Trophoblast cell (in vitro differentiated cells and primary cell): Measurements from ENCODE around the gene TBX15. TPM values are rescaled to one million over a fixed set of nuclear protein-coding genes. Genes with fewer than 3 reads are reported as not detected.

Source experiments
- DNase-seq, 2 donors: peaks; one replicate each; pipeline ENCODE4 v3.0.0-alpha.2; 2016
- H2AFZ ChIP-seq: 2 replicates; pipeline ENCODE4 v1.6.1; 2013; ENCODE audit warnings: low read length, moderate library complexity, mild to moderate bottlenecking; ENCODE audit not compliant: insufficient read depth, poor library complexity
- H2AK5ac ChIP-seq: 2 replicates; pipeline ENCODE4 v1.6.1; 2013; ENCODE audit warnings: mild to moderate bottlenecking, low read length
- H2BK120ac ChIP-seq: 2 replicates; pipeline ENCODE4 v1.6.1; 2013; ENCODE audit warnings: low read length, mild to moderate bottlenecking, moderate library complexity; ENCODE audit not compliant: insufficient read depth, poor library complexity
- H2BK12ac ChIP-seq: 2 replicates; pipeline ENCODE4 v1.6.1; 2013; ENCODE audit warnings: mild to moderate bottlenecking, low read length, moderate library complexity
- H2BK5ac ChIP-seq: 2 replicates; pipeline ENCODE4 v1.6.1; 2013; ENCODE audit warnings: low read length, low read depth, moderate library complexity, mild to moderate bottlenecking; ENCODE audit not compliant: poor library complexity
- H3K14ac ChIP-seq: 2 replicates; pipeline ENCODE4 v1.6.1; 2013; ENCODE audit warnings: mild to moderate bottlenecking, low read length
- H3K18ac ChIP-seq: 2 replicates; pipeline ENCODE4 v1.6.1; 2013; ENCODE audit warnings: mild to moderate bottlenecking, low read length
- H3K23ac ChIP-seq: 2 replicates; pipeline ENCODE4 v1.6.1; 2013; ENCODE audit warnings: low read length
- H3K27ac ChIP-seq: 2 replicates; pipeline ENCODE4 v1.5.1; 2013; ENCODE audit warnings: low read depth, mild to moderate bottlenecking, inconsistent platforms, low read length, moderate library complexity
- H3K27me3 ChIP-seq: 2 replicates; pipeline ENCODE4 v1.6.1; 2013; ENCODE audit warnings: inconsistent platforms, mild to moderate bottlenecking, low read length, moderate library complexity; ENCODE audit not compliant: insufficient read depth
- H3K36me3 ChIP-seq, 2 experiments: 1 replicate in 1 of 2; 2 replicates in 1 of 2; pipeline ENCODE4 v1.6.1; 2013; ENCODE audit warnings: low read length in 2 of 2, mild to moderate bottlenecking in 2 of 2, moderate library complexity in 1 of 2; ENCODE audit not compliant: insufficient read depth in 2 of 2, control insufficient read depth in 1 of 2
- H3K4ac ChIP-seq: 2 replicates; pipeline ENCODE4 v1.6.1; 2013; ENCODE audit warnings: low read depth, mild to moderate bottlenecking, low read length, moderate library complexity
- H3K4me1 ChIP-seq, 2 experiments: 1 replicate in 1 of 2; 2 replicates in 1 of 2; pipeline ENCODE4 v1.6.1; 2013; ENCODE audit warnings: low read length in 2 of 2, mild to moderate bottlenecking in 2 of 2, moderate library complexity in 1 of 2; ENCODE audit not compliant: insufficient read depth in 2 of 2, control insufficient read depth in 1 of 2
- H3K4me2 ChIP-seq: 2 replicates; pipeline ENCODE4 v1.6.1; 2013; ENCODE audit warnings: inconsistent platforms, mild to moderate bottlenecking, low read length, moderate library complexity
- H3K4me3 ChIP-seq: 2 replicates; pipeline ENCODE4 v1.5.1; 2013; ENCODE audit warnings: mild to moderate bottlenecking, low read depth, low read length, inconsistent platforms
- H3K79me1 ChIP-seq: one replicate; pipeline ENCODE4 v1.6.1; 2013; ENCODE audit warnings: low read length
- H3K79me2 ChIP-seq: 2 replicates; pipeline ENCODE4 v1.6.1; 2013; ENCODE audit warnings: low read length, mild to moderate bottlenecking; ENCODE audit not compliant: control insufficient read depth, insufficient read depth, poor library complexity
- H3K9ac ChIP-seq: 2 replicates; pipeline ENCODE4 v1.6.1; 2013; ENCODE audit warnings: mild to moderate bottlenecking, low read length
- H3K9me3 ChIP-seq: 2 replicates; pipeline ENCODE4 v1.6.1; 2013; ENCODE audit warnings: low read depth, mild to moderate bottlenecking, control low read depth, inconsistent platforms, low read length; ENCODE audit not compliant: insufficient read depth
- H4K12ac ChIP-seq: 2 replicates; pipeline ENCODE4 v1.6.1; 2013; ENCODE audit warnings: low read depth, mild to moderate bottlenecking, low read length, moderate library complexity
- H4K8ac ChIP-seq: 2 replicates; pipeline ENCODE4 v1.6.1; 2013; ENCODE audit warnings: low read depth, mild to moderate bottlenecking, low read length, moderate library complexity
- H4K91ac ChIP-seq: one replicate; pipeline ENCODE4 v1.6.1; 2013; ENCODE audit warnings: low read depth, mild to moderate bottlenecking, low read length, moderate library complexity
- WGBS: extraction: QIAGEN DNeasy Blood & Tissue Kit; methylation state at CpG from one replicate; pipeline ENCODE4 v1.1.7; 2013; ENCODE audit warnings: missing lambda C conversion rate; ENCODE audit not compliant: insufficient read length, insufficient coverage; ENCODE audit errors: extremely low coverage; 5-methylcytosine and 5-hydroxymethylcytosine counted together
- polyA plus RNA-seq: library from polyadenylated mRNA; stranded (reverse); fragments of 200-250 nt; gene quantifications from 2 replicates; pipeline ENCODE4 v1.2.3, GENCODE V29; 2013

TBX15 gene
- polyA plus RNA-seq, result 0.83 and 1.0 TPM in 2 replicates

- no peak within 1 kb of the TSS for H4K91ac ChIP-seq
- H2BK12ac ChIP-seq, result no peak within 1 kb of the TSS
Observed at GRCh38 chr1:118988186-118989005, at the start of gene TBX15. Gene TBX15 (minus strand): TSS chr1:118988343. CDS start chr1:118987795, 548 bp downstream.

DNA sequence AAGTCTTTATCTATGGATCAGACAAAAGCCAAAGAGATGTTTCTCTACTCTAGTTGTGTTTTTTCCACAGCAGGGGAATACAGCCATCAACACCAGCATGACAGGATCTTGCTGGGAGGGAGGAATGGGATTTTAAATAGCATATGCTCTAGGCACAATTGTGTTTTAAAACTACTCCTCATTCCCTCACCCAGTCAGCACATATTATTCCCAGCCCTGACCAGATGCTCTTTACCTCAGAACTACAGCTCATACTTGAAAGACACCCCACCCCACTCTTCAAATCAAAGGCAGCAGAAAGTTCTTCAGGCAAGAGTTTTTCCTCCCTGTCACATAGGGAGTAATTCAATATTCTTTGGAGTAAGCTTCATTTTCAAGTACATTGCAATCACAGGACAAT is 46.2 kb upstream of the TBX15 start:
- no peaks in the 10 kb centered on the region for H3K9me3 ChIP-seq
- no peak overlapping the region for H2AK5ac ChIP-seq
- H3K79me1 ChIP-seq, result no peaks in the 10 kb centered on the region
- H3K14ac ChIP-seq, result no peak overlapping the region
- H2BK5ac ChIP-seq, result no peak overlapping the region
- no peak overlapping the region for H3K27ac ChIP-seq
- H3K27me3 ChIP-seq, result no peaks in the 10 kb centered on the region
- H2BK120ac ChIP-seq, result no peak overlapping the region
- no peak overlapping the region for H3K4me2 ChIP-seq
- peaks cover 0 to 3% of the 10 kb centered on the region in 2 experiments for H3K36me3 ChIP-seq
- no peak overlapping the region for H3K9ac ChIP-seq
- peaks cover 0 to 2% of the 10 kb centered on the region in 2 experiments for H3K4me1 ChIP-seq
- no peak overlapping the region for H3K4ac ChIP-seq
- no peak overlapping the region for H3K4me3 ChIP-seq
- no peak overlapping the region for H4K91ac ChIP-seq
- H3K79me2 ChIP-seq, result no peaks in the 10 kb centered on the region
- no peak overlapping the region for H4K8ac ChIP-seq
- H4K12ac ChIP-seq, result no peak overlapping the region
- peak; percentile 41 to 85 for DNase-seq
- no peak overlapping the region for H3K18ac ChIP-seq
- H2BK12ac ChIP-seq, result no peak overlapping the region
- no peak overlapping the region for H2AFZ ChIP-seq
- no peak overlapping the region for H3K23ac ChIP-seq

More at GRCh38 chr1:118988186-118989005, at the start of gene TBX15:
- Histone ChIP-seq H3K27ac (peak within 1 kb of the TSS; percentile 30), H3K79me2 (no peaks in the 10 kb centered on the region), H2AFZ (peak within 1 kb of the TSS; percentile 26), H3K9me3 (peaks cover 9% of the 10 kb centered on the region), H4K8ac (no peak within 1 kb of the TSS), H3K36me3 (no peaks in the 10 kb centered on the region), H2BK120ac (no peak within 1 kb of the TSS), H3K4me1 (peaks cover 20 to 27% of the 10 kb centered on the region in 2 experiments), H4K12ac (no peak within 1 kb of the TSS), H3K23ac (no peak within 1 kb of the TSS), H3K27me3 (peaks cover 91% of the 10 kb centered on the region), H2AK5ac (no peak within 1 kb of the TSS), H3K79me1 (no peaks in the 10 kb centered on the region), H3K4me2 (peak within 1 kb of the TSS; percentile 80), H2BK5ac (no peak within 1 kb of the TSS), H3K4ac (no peak within 1 kb of the TSS), H3K18ac (no peak within 1 kb of the TSS), H3K9ac (peak within 1 kb of the TSS; percentile 9), H3K4me3 (peak within 1 kb of the TSS; percentile 69), H3K14ac (no peak within 1 kb of the TSS)
- WGBS, result no CpG with 5 or more reads among the region's 31 CpGs
- no peak for DNase-seq

GRCh38 chr1:119032986-119033385 is 44.8 kb upstream of the TBX15 start:
- Histone ChIP-seq H3K27ac (no peak overlapping the region), H3K4me2 (no peak overlapping the region), H2BK120ac (no peak overlapping the region), H3K9ac (no peak overlapping the region), H3K14ac (no peak overlapping the region), H4K12ac (no peak overlapping the region), H4K91ac (no peak overlapping the region), H2BK5ac (no peak overlapping the region), H3K18ac (no peak overlapping the region), H3K4me1 (peaks cover 0 to 2% of the 10 kb centered on the region in 2 experiments), H3K9me3 (no peaks in the 10 kb centered on the region), H4K8ac (no peak overlapping the region), H3K27me3 (no peaks in the 10 kb centered on the region), H3K36me3 (peaks cover 0 to 3% of the 10 kb centered on the region in 2 experiments), H2BK12ac (no peak overlapping the region), H2AK5ac (no peak overlapping the region), H2AFZ (no peak overlapping the region), H3K4ac (no peak overlapping the region), H3K23ac (no peak overlapping the region), H3K79me1 (no peaks in the 10 kb centered on the region), H3K4me3 (no peak overlapping the region), H3K79me2 (no peaks in the 10 kb centered on the region)
- no CpG with 5 or more reads among the region's 22 CpGs for WGBS
- DNase-seq, result peak; percentile 62 to 87

DNA sequence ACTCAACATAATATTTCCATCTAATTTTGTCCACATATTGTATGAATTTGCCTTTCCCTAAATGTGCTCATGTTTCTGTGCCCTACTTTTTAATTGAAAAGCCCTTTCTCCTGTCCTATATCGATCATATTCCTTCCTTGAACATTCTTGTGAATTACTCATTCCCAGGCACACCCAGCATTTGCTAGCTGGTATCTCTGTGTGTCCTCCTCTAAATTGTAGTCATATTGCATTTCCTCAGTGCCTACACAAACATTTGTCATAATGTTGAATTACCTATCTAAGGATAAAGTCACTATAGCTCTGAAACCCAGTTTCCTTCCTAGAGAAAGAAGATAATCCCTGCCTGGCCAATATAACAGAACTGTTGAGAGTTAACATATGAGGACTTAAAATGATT is 39.6 kb upstream of the TBX15 start:
- Histone ChIP-seq H2AFZ (no peak overlapping the region), H3K9me3 (no peaks in the 10 kb centered on the region), H2BK120ac (no peak overlapping the region), H3K4me3 (no peak overlapping the region), H3K79me1 (no peaks in the 10 kb centered on the region), H3K4me1 (no peaks in the 10 kb centered on the region), H2AK5ac (no peak overlapping the region), H2BK5ac (no peak overlapping the region), H4K91ac (no peak overlapping the region), H3K36me3 (no peaks in the 10 kb centered on the region), H4K12ac (no peak overlapping the region), H3K27me3 (no peaks in the 10 kb centered on the region), H3K27ac (no peak overlapping the region), H2BK12ac (no peak overlapping the region), H3K23ac (no peak overlapping the region), H3K9ac (no peak overlapping the region), H3K18ac (no peak overlapping the region), H3K4me2 (no peak overlapping the region), H3K14ac (no peak overlapping the region), H3K4ac (no peak overlapping the region), H4K8ac (no peak overlapping the region), H3K79me2 (no peaks in the 10 kb centered on the region)
- no CpG with 5 or more reads among the region's 1 CpG for WGBS
- DNase-seq, result no peak
